Measurements from ENCODE around the gene NSUN2.
"Not testable (repeated sequence)": the region's sequence is repeated elsewhere in the genome, so short reads cannot be mapped to it uniquely, and the experiment has no call there.

Gene NSUN2

DNA sequence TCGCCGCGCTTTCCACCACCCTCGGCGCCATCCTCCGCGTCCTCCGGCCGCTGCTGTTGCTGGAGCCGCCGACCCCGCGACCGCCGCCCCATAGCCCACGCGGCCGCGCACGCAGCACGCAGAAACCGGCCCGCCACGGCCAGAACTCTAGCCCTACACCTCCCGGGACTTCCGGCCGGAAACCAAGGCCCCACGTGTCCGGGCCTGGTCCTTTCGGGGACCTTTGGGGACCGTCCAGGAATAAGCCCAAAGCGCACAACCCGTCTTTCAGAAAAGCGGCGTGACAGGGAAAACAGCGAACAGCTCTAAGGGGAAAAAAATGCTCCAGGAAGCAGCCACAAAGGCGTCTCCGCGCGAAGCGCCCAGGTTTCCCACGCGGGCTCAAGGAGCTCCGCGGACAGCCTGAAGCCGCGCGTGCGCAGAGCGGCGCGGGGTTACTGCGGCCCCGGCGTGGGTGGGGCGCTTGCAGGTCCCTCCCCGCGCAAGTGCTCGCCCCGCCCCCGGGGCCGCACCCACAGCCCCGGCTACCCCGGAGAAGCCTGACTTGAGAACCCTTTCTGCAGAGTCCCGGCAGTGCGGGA is at the start of gene NSUN2, which contains the start of gene SRD5A1:
Gene NSUN2, minus strand, starts transcription at position 157 of the 581 bp plus-strand sequence. Its CDS starts 65 bp downstream, at position 92.
Gene SRD5A1, plus strand, starts transcription at position 553 of the 581 bp plus-strand sequence. CDS start 137 bp downstream, outside the sequence.
- peak; percentile 98 for DNase-seq

DNA sequence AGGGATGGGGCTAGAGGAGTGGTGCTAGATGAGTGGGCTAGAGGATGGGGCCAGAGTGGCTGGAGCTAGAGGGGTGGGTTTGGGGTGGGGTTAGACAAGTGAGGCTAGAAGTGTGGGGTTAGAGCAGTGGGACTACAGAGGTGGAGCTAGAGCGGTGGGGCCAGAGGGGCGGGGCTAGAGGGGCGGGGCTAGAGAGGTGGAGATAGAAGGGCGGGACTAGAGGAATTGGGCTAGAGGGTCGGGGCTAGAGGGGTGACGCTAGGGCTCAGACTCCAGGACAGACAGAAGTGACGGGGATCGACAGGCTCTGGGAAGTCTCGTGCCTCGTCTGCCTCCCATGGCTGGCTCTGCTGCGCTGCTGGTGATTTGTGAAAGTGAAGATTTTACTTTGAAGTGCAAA is 49.4 kb upstream of the NSUN2 start:
- DNase-seq = no peak

DNA sequence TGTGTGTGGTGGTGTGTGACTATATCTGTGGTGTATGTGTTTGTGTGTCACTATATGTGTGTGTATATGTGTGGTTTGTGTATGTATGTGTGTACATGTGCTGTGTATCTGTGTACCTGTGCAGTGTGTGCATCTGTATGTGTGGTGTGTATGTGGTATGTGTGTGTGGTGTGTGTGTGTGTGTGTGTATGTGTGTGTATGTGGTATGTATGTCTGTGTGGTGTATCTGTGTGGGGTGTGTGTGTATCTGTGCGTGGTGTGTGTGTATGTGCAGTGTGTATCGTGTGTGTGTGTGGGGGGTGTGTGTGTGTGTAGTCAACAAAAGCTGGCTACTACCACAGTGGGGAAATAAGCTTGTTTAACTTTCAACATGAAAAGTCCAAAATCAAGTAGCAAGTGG is 48.8 kb upstream of the NSUN2 start:
- no peak for DNase-seq

DNA sequence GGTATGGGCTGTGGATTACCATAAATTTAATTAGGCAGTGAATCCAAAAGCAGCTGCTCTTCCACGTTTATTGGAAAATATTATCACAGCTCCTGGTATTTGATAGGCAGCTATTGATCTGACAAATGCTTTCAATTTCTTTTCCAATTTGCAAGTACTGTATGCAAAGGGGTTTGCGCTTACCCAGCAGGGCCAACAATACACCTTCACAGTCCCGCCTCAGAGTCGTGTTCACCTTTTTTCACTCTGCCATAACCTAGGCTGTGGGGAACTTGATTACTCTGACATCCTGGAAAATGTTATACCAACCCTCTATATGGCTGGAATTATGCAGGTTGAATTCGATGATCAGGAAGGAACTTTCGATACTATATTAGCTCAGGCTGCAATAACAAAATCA is 48.1 kb upstream of the NSUN2 start:
- DNase-seq = no peak

DNA sequence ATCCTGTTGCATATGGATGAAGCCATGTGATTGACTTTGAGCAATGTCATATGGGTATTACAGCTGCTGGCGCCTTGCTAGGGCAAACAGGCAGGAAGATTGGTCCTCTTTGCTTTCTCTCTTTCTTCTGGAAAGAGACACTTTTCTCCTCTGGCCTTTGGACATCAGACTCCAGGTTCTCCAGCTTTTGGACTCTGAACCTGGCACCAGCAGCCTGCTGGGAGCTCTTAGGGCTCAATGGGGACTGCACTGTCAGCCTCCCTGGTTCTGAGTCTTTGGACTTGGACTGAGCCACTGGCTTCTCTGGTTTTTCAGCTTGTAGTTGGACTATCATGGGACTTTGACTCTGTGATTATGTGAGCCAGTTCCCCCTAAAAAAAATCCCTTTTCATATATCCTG is 45.5 kb upstream of the NSUN2 start:
- DNase-seq = no peak

DNA sequence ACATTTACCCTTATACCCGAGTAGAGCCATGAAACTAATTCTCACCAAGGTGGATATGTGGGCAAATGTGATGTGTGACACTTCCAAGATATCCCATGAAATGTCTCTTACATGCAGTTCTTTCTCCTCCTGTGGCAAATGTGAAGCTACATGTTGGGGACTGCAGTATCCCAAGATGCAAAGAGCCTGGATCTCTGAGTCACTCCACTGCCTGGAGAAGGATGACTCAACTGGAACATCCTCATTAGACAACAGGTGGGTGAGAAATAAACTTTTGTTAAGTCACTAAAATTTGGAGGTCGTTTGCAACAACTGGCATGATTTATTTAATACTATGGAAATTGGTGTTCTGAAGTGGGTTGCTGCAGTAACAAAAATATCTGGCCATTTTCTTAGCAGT is 43.9 kb upstream of the NSUN2 start:
- DNase-seq = no peak

DNA sequence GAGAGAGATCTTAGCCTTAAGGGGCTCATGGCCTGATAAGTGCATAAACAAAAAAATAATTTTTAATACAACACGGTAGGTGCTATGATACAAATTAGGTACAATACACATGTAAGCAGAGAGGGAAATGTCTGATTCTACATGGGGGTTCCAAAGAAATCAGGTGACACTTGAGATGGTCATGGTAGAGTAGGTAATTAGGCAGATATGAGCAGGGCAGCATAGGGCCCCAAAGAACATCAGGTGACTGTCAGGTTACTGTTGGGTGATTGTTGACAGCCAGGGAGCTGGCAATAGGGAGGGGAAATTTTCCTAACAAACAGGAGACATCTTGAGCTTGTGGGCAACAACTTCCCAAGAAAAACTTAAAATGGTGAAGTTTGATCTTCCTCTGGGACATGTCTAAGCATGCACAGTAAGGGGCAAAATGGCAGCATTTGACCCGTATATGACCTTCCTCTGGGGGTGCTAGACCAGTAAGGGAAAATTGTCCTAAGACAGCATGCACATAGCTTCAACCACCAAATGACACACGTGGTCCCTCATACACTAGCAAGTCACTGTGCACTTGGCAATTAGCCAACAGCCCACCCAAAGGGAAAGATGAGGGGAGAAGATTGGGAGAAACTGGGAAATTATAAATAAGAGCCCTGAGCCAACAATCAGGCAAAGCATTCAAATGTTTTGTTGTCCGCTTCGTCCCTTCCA is 43.1 kb upstream of the NSUN2 start:
- DNase-seq = no peak

DNA sequence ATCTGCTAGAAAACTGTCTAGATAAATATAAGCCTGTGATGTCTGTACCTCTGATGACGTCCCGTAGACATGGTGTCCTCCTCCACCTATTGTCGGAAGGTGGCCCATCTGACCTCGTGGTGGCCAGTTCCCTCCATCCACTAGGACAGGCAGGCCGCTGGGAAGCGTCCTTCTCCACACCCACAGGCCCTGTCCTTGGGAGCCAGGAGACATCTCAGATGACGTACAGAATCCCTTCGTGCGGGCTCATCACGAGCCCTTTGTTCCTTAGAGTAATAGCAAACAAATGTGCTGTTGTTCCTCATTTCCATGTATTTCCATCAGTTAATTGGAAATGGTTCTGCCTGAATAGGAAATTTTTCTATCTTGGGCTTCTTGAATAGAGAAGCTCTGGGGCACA is 42.0 kb upstream of the NSUN2 start:
- DNase-seq = no peak

DNA sequence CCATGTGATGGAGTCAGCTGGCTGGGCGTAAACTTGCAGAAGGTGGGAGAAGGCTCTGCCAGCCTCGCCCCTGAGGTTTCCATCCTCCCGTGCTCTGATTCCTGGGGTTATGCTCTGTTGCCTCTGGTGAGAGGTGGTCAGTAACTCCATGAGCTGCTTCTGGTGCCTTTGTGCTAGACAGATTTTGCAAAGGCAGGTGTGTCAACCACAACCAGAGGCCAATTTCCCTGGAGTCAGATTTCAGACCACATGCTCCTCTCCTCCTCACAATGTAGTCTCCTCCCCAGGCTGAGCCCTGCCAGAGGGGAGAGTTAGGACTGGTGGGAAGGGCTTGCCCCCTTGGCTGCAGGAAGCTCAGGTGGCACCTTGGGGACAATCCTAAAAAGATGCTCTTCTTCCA is 41.6 kb upstream of the NSUN2 start:
- no peak for DNase-seq

DNA sequence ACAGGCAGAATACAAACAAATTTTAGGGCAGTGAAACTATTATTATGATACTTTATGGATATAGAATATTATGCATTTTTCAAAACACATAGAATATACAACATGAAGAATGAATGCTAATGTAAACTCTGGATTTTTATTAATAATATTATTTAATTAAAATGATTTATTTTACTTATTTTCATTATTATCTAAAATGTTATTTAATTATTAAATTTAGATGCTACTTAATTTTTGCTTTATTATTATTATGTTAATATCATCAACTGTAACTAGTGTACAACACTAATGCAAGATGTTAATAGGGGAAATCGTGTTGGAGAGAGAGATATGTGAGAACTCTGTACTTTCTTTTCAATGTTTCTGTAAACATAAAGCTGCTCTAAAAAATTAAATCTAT is 41.1 kb upstream of the NSUN2 start:
- DNase-seq = no peak

DNA sequence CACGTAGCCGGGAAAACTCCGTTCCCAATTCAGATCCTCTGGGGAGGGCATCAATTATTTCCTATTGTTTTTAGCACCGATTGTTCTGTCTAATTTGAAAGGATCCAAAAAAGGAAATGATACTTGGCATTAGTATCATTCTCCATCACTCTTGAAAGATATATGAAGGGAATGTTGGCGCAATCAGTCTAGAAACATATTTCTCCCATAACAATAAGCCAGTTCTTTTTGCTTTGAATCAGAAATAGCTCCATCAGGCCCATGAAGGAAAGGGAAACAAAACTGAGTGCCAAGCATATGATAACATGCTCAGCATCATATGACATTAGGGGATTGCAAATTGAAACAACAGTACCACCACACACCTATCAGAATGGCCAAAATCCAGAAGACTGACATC is 40.2 kb upstream of the NSUN2 start:
- DNase-seq = no peak

DNA sequence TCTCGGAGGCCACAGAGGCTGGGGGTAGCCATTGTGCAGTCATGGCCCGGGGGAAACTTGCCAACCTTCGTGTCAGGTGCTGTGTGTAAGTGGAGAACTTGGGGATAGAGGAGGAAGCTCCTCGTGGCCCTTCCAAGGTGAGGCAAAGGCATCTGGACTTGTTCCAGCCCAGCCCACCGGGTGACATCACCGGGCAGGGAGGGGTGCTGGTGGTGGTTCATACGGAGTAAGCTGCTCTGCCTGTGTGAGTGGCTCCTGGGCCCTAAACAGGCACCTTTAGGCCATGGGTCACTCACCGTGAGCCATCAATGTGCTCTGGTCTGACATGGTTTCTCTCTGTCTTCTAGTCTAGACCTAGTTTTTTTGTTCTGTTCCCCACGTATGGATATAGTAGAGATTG is 35.9 kb upstream of the NSUN2 start:
- not testable (repeated sequence) for DNase-seq

DNA sequence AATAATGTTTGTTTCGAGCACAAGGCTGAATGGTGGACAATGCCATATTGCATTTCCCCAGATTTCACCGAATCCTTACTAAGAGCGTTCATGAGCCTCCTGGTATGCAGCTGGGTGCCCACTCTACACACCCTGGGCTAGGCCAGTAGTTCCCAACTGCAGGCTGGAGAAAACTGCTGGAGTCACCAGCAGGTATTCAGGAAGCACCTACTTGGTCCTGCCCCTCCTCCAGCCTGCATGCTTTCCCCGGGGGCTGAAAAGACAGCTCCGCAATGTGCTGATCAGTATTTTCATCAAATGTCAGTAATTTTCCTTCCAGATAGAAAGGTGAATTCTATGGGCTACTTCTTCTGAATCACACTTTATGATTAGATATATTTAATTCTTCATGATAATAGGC is 34.8 kb upstream of the NSUN2 start:
- DNase-seq = no peak

DNA sequence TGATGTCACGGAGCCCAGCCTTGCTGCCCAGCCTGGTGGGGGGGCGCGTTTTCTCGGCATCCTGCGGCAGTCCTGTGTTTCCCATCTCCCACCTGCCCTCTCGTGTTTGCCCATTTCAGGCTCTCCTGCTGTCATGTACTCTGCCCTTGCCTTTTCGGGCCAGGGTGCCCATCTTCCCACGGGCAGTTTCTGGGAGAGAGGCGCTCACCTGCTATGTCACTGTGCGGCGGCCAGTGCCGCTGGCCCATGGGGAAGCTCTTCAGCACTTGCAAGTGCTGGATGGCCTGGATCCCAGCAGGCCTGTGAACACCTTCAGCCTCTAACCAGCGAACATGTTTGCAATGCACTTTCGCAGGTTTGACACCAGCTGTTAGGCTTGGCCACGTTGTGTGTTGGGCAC is 33.9 kb upstream of the NSUN2 start:
- no peak for DNase-seq

DNA sequence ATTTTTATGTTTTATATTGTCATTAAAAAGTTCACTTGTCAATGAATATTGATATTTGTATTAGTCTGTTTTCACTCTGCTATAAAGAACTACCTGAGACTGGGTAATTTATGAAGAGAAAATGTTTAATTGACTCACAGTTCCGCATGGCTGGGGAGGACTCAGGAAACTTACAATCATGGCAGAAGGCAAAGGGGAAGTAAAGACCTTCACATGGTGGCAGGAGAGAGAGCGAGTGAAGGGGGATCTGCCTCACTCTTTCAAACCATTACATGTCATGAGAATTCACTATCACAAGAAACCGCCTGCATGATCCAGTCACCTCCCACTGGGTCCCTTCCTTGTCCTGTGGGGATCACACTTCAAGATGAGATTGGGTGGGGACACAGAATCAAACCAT is 27.8 kb upstream of the NSUN2 start:
- DNase-seq = no peak

DNA sequence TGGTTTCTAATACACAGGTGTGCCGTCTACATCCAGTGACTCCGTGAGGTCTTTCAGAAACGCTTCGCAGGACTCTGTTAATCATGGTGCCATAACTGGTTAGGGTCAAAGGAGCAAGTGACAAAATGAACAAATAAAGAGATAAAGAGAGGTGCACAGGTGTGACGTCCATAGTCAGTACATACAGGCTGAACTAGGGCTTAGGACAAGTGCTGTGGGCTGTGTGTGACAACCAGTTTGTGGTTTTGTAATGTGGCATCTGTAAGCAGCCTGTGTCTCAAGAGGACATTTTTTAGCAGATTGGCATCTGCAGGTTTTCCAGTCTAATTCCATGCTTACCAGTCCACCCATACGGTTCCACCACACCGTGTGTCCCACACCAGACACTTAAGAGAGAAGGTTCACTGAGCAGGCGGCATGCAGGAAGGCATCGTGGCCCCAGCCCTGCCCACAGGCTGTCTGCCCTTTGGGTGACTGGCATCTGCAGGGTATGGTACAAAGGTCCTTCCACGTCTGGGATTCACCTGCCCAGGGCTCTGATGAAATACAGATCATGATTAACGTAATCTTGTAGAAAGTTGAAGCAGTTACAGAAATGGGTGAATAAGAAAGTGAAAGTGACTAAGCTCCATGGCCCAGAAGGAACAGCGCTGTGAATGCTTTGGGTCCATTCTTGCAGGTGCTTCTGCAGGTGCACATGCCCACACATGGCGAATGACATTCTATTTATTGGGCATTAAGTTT is 27.3 kb upstream of the NSUN2 start:
- no peak for DNase-seq

DNA sequence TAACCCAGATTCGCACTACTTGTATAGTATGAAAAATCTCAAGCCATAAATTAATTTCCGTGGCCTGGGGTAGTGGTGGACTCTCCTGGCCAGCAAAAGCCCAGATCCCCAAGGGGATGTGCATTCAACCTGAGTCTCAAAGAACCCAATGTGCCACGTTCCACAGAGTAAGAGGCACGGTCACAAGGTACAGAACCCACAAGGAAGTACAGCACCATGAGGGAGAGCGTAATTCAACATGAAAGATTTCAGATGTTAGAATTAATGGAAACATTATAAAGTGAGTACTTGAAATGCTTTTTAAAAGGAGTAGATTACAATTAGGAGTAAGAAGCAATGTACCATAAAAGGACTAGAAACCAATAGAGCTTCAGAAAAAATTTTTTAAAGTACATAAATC is 23.8 kb upstream of the NSUN2 start:
- no peak for DNase-seq

DNA sequence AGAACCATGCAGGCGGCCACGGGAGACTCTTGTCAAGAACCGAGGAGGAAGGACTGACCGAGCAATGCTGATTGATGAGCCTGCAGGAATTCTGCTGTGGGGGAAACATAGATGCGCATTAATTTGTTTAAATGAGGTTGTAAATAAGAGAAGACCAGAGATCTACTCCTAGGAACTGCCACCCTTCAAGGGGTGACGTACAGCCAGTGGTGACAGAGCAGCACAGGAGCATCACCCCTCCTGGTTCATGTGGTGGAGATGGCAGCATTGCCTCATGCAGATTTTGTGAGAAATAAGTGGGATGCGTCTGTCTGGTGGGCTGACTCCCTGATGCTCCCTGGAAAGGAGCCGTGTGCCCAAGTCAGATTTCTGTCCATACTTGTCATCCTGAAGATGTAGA is 22.6 kb upstream of the NSUN2 start:
- DNase-seq = no peak

DNA sequence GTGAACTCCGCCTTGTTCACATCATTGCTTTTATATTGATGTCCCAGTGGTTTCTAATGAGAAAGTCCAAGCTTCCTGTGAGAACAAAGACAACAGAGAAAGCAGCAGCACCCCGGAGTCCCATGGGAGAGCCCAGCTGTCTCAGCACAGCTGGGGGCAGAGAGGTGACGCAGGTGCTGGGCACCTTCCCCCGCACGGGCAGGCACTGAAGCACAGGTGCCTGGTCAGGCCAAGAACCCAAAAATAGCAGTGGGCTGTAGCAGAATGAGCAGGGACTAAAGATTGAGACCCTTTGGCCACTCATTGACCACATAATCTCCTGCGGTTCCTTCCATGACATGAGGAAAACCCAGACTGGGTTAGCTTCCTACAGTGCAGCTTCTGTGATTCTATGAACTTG is 19.2 kb upstream of the NSUN2 start:
- DNase-seq = no peak

DNA sequence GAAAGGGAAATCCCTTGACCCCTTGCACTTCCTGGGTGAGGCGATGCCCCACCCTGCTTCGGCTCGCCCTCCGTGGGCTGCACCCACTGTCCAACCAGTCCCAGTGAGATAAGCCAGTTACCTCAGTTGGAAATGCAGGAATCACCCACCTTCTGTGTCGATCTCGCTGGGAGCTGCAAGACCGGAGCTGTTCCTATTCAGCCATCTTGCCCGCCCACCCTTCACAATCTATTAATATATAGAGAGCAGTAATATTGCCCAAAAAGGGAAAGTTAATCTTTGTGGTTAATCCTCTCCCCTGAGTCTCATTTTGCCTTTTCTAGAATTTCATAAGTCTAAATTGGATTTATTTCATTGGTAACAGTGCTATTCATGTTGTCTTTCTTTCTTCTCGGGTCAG is 16.8 kb upstream of the NSUN2 start:
- DNase-seq = no peak

DNA sequence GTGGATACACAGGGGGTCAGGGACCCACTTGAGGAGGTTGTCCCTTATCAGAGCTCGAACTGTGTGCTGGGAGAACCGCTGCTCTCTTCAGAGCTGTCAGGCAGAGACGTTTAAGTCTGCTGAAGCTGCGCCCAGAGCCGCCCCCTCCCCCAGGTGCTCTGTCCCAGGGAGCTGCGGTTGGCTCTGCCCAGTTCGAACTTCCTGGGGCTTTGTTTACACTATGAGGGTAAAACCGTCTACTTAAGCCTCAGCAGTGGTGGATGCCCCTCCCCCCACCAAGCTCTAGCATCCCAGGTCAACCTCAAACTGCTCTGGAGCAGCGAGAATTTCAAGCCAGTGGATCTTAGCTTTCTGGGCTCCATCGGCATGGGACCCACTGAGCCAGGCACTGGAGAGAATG is 16.3 kb upstream of the NSUN2 start:
- DNase-seq = no peak

DNA sequence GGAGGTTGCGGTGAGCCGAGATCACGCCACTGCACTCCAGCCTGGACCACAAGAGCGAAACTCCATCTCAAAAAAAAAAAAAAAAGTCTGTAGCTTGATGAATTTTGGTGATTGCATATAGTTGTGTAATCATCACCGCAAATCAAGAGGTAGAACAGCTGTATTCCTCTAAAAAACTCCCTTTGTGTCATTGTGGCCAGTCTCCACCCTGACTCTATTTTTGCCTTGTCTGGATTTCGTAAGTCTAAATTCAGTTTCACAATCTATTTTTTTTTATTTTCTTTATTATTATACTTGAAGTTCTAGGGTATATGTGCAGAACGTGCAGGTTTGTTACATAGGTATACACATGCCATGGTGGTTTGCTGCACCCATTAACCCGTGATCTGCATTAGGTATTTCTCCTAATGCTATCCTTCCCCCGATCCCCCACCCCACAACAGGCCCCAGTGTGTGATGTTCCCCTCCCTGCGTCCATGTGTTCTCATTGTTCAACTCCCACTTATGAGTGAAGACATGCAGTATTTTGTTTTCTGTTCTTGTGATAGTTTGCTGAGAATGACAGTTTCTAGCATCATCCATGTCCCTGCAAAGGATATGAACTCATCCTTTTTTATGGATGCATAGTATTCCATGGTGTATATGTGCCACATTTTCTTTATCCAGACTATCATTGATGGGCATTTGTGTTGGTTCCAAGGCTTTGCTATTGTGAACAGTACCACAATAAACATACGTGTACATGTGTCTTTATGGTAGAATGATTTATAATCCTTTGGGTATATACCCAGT is 12.9 kb upstream of the NSUN2 start:
- not testable (repeated sequence) for DNase-seq

DNA sequence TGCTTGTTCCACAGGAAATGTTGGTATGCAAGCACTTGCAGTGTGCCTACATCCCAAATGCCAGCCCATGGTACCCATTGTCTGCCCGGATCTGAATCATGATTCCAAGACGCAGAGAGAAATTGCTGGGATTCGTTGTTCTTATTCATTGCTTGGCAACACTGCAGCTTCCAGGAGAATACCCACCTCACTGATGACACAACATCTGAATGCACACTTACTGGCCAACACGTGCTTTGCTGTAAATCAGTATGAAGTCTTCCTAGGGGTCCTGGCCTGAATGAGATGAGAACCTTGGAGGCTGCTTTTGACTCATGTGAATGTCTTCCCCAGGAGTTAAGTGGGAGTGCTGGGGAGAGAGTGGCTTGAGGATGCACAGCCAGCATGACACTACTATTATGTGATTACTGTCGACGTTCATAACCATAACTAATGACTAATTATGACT is 12.0 kb upstream of the NSUN2 start:
- no peak for DNase-seq
